Nephron progenitor cell (in vitro differentiated cells): ENCODE data around the gene MYO1C.

Experiments used
- DNase-seq: peaks from one replicate; pipeline ENCODE4 v3.0.0; 2021
- H3K27ac Mint-ChIP-seq: 2 replicates; pipeline ENCODE4 v1.8.0; 2021; ENCODE audit warnings: mild to moderate bottlenecking, moderate library complexity, mixed read lengths
- H3K27me3 Mint-ChIP-seq: 2 replicates; pipeline ENCODE4 v1.8.0; 2021; ENCODE audit warnings: mild to moderate bottlenecking, low read depth, mixed read lengths; ENCODE audit not compliant: poor library complexity
- H3K36me3 Mint-ChIP-seq: 2 replicates; pipeline ENCODE4 v1.8.0; 2021; ENCODE audit warnings: low read depth, mixed read lengths
- H3K4me1 Mint-ChIP-seq: 2 replicates; pipeline ENCODE4 v1.8.0; 2021; ENCODE audit warnings: mixed read lengths
- H3K4me3 Mint-ChIP-seq: 2 replicates; pipeline ENCODE4 v1.8.0; 2021; ENCODE audit warnings: mild to moderate bottlenecking, moderate library complexity, mixed read lengths
- H3K9me3 Mint-ChIP-seq: 2 replicates; pipeline ENCODE4 v1.8.0; 2021; ENCODE audit warnings: mild to moderate bottlenecking, moderate library complexity, mixed read lengths
- TF ChIP-seq, protein P1 (sequence below): fragments of 200-600 bp; sonication (generic); IDR thresholded peaks from 2 replicates; pipeline ENCODE4 v1.5.0; 2021; ENCODE audit warnings: antibody characterized with exemption

Gene MYO1C

DNA sequence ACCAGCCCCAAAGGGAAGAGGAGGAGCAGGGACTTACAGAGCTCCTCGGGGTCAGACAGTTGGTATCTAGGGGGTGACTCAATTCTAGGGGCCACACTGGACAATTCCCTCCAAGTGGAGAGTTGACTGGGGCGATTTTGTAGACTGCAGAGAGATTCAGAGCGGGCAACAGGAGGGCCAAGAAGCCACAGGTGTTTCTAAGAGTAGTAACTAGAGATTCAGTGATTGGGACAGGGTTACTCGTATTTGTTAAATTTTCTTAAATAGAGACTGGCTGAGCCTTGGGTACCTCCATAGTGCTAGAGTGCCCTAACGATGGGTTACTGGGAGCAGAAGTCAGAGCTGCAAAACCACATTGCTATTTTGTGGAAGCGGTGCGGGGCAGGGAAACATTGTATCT is 27.2 kb upstream of the MYO1C start:
- Mint-ChIP-seq H3K27ac (peak overlapping the region; percentile 85), H3K4me1 (peaks cover 28% of the 10 kb centered on the region), H3K4me3 (no peak overlapping the region), H3K36me3 (peaks cover 24% of the 10 kb centered on the region), H3K9me3 (no peaks in the 10 kb centered on the region), H3K27me3 (no peaks in the 10 kb centered on the region)
- TF ChIP-seq, protein P1, sequence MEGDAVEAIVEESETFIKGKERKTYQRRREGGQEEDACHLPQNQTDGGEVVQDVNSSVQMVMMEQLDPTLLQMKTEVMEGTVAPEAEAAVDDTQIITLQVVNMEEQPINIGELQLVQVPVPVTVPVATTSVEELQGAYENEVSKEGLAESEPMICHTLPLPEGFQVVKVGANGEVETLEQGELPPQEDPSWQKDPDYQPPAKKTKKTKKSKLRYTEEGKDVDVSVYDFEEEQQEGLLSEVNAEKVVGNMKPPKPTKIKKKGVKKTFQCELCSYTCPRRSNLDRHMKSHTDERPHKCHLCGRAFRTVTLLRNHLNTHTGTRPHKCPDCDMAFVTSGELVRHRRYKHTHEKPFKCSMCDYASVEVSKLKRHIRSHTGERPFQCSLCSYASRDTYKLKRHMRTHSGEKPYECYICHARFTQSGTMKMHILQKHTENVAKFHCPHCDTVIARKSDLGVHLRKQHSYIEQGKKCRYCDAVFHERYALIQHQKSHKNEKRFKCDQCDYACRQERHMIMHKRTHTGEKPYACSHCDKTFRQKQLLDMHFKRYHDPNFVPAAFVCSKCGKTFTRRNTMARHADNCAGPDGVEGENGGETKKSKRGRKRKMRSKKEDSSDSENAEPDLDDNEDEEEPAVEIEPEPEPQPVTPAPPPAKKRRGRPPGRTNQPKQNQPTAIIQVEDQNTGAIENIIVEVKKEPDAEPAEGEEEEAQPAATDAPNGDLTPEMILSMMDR = no peak
- DNase-seq = no peak

DNA sequence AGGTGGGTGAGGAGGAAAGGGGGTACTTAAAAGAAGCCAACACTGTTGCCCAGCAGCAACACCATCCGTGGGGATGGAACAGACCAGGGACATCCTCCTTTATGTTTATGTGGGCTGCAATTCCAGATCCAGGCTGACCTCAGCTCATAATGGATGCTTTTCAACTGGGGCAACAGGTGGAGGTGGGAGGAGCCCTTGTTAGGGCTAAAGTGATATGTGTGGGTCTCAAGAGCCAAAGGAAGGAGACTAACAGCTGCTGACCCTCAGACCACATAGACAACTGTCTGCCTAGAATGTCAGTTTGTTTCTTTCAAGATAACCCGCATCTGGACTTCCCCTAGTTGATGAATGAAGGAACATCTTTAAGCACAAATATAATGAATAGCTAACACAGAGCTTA is 25.9 kb upstream of the MYO1C start:
- H3K27ac Mint-ChIP-seq = peak overlapping the region; percentile 61
- no peak for DNase-seq
- TF ChIP-seq, protein P1 = no peak
- no peaks in the 10 kb centered on the region for H3K9me3 Mint-ChIP-seq
- H3K36me3 Mint-ChIP-seq = peaks cover 24% of the 10 kb centered on the region
- H3K4me3 Mint-ChIP-seq = peak overlapping the region; percentile 89
- no peaks in the 10 kb centered on the region for H3K27me3 Mint-ChIP-seq
- H3K4me1 Mint-ChIP-seq = peaks cover 38% of the 10 kb centered on the region

DNA sequence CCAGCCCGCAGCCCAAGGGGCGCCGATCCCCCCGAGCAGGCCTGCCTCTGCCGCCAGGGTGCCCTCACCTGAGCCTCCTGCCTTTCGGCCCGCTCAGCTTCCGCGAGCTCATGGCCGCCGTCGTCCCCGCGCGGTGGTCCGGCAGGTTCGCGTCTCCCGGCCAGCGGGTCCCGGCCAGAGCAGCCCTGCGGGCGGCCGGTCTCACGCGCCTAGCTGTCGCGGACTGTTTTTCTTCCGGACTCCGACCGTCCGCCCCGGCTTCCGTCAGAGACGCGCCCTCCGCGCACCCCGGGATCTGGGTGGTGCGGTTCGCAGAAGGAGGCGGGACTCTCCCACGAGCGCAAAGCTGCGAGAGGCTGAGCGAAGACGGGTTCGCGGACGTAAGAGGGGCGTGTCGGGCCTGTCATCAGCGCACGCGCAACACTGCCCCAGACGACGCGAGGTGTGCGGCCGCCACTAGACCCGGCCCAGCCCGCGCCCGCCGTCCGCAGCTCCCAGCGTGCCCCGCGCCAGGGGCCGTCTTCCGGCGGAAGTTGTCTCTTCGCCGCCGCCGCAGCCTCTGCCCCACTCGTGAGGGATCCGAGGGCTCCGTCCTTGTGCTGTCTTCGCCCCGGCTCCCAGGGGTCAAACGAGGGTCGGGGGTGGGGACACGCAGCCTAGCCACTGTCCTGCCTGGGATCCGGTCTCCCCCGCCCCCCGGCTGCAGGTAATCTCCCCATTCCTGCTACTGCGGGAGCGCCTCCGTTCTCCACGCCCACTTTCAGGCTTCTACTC is 24.1 kb upstream of the MYO1C start, which contains the start of gene INPP5K:
Gene INPP5K, minus strand, starts transcription at position 225 of the 774 bp plus-strand sequence. Its CDS starts 113 bp downstream, at position 112.
- Mint-ChIP-seq H3K9me3 (no peaks in the 10 kb centered on the region), H3K36me3 (peaks cover 18% of the 10 kb centered on the region), H3K4me3 (peak within 1 kb of the TSS; percentile 89), H3K4me1 (peaks cover 47% of the 10 kb centered on the region), H3K27ac (peak within 1 kb of the TSS; percentile 91), H3K27me3 (no peaks in the 10 kb centered on the region)
- peak; percentile 95 for DNase-seq
- TF ChIP-seq, protein P1 = no peak

DNA sequence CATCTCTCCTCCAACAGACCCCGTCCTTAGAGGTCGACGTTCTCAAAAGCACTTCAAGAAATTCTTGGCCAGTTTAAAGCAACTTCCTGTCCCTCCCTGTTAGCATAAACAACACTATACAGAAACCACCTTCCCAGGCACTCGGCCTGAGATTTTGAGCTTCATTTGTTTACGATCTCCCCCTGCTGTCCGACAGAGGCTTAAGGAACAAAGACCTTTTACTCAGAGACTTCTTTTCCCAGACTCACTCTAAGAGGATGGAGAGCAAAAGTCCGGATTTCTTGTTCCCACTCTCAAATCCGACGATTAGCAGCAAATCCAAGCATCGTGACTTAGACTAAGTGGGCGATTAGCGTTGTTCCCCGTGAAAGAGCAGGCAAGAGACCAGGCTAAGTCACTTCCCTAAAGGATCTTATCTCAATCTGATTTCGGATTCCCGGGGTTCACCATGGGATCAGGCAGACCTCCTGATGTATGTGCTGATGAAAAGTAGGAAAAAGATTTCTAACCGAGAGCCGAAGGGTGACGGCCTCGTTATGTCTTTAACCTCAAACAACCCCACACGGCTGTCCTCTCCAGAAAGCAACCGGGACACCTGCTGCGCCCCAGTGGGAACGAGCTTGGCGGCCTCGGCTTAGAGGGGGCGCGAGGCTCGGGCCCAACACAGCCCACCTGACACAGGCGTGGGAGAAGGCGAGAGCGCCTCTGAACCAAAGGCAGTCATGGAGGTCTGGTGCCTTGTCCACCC is 23.3 kb upstream of the MYO1C start:
- peaks cover 49% of the 10 kb centered on the region for H3K4me1 Mint-ChIP-seq
- H3K27ac Mint-ChIP-seq = peak overlapping the region; percentile 91
- peaks cover 12% of the 10 kb centered on the region for H3K36me3 Mint-ChIP-seq
- no peaks in the 10 kb centered on the region for H3K27me3 Mint-ChIP-seq
- TF ChIP-seq, protein P1 = peak; percentile 54
- H3K4me3 Mint-ChIP-seq = peak overlapping the region; percentile 89
- no peaks in the 10 kb centered on the region for H3K9me3 Mint-ChIP-seq
- peak; percentile 44 for DNase-seq

DNA sequence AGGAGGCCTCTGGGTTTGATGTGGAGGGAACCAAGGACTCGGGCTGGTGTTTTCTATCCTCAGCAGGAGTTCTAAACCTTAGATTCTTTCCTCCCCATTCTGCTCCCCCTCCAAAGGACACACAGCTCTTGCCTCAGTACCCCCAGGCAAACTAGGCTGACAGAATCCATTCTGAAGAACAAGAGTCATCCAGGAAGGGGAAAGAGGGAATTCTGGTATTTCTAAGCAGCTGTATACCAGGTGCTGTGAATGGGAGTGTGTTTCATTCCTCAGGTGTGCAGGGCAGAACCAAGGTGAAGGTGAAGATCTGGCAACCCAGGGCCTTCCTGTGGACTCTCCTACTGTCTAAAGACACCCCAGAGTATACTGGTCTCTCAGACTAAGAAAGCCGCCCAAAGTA is 19.9 kb upstream of the MYO1C start:
- no peak for DNase-seq
- peaks cover 60% of the 10 kb centered on the region for H3K4me1 Mint-ChIP-seq
- no peaks in the 10 kb centered on the region for H3K27me3 Mint-ChIP-seq
- H3K9me3 Mint-ChIP-seq = no peaks in the 10 kb centered on the region
- H3K36me3 Mint-ChIP-seq = no peaks in the 10 kb centered on the region
- TF ChIP-seq, protein P1 = no peak
- H3K27ac Mint-ChIP-seq = no peak overlapping the region
- H3K4me3 Mint-ChIP-seq = no peak overlapping the region
